ENCODE results near the gene AGBL1. TPM values are rescaled to one million over a fixed set of nuclear protein-coding genes. Genes with fewer than 3 reads are reported as not detected.

Gene AGBL1
- total RNA-seq, 2 donors from 2014 or later: not detected

GRCh38 chr15:86392874-86393273, 313.2 kb downstream of the AGBL1 start:
- no peak for TF ChIP-seq CTCF (IDR thresholded peaks at IDR 0.05)
- no peaks in the 10 kb centered on the region for H3K9me3 ChIP-seq
- no peaks in the 10 kb centered on the region for H3K4me1 ChIP-seq (ENCODE audit: control insufficient read depth in 1 of 2, low read depth in 2 of 2)
- ATAC-seq (ENCODE audit: insufficient number of reproducible peaks, low FRiP score, low read depth): no peak
- no peak for DNase-seq (ENCODE audit: low spot score)
- no peak overlapping the region for H3K4me3 ChIP-seq
- H3K27ac ChIP-seq: no peak overlapping the region
- H3K27me3 ChIP-seq (replicated peaks; ENCODE audit: insufficient read depth): no peaks in the 10 kb centered on the region
- H3K36me3 ChIP-seq: no peaks in the 10 kb centered on the region

GRCh38 chr15:86394866-86395265, 315.2 kb downstream of the AGBL1 start:
- H3K27ac ChIP-seq: no peak overlapping the region
- H3K4me1 ChIP-seq (ENCODE audit: control insufficient read depth in 1 of 2, low read depth in 2 of 2): no peaks in the 10 kb centered on the region
- no peak for DNase-seq (ENCODE audit: low spot score)
- ATAC-seq (ENCODE audit: insufficient number of reproducible peaks, low FRiP score, low read depth): no peak
- no peaks in the 10 kb centered on the region for H3K27me3 ChIP-seq (replicated peaks; ENCODE audit: insufficient read depth)
- H3K4me3 ChIP-seq: no peak overlapping the region
- TF ChIP-seq CTCF (IDR thresholded peaks at IDR 0.05): no peak
- H3K36me3 ChIP-seq: no peaks in the 10 kb centered on the region
- no peaks in the 10 kb centered on the region for H3K9me3 ChIP-seq

DNA sequence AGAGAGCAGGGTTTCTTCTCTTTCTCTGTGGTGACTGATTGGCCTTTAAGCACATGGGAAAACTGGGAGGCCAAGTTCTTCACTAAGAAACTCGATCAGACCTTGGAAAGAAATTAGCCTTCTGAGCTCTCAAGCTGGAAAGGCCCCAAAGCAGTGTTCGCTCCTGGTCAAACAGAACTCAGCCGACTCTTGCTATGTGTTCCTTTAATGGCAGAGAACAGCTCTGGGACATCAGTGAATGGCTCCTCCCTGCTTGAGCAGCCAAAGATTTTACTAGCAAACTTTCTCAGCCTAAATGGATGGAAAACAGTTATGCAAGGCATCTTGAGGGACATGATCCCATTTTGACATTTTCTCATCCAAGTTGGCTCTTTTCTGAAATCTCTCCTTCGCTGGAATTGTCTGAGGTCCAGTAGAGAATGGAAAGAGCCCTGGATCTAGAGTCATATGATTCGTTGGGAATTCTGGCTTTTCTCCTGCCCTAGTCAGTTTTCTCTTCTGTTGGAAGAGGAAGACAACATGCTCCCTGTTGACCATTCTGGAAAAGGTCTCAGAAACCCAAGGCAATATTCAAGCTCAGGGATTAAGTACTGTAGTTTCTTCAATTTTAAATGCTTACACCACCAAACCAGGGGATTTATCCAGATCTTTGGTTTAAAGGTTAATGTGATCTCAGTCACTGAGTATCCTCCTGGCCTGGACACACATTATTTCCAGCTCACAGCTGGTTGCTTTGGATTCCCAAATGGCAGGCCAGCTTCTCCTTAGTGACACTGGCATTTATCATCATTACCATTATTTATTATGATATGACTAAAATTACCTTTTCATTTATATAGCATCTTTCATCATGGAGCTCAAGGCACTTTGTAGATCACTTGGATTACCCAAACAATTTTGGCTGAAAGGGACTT, 319.6 kb downstream of the AGBL1 start:
- no peak overlapping the region for H3K27ac ChIP-seq
- H3K27me3 ChIP-seq (replicated peaks; ENCODE audit: insufficient read depth): no peaks in the 10 kb centered on the region
- H3K4me3 ChIP-seq: no peak overlapping the region
- no peak for TF ChIP-seq CTCF (IDR thresholded peaks at IDR 0.05)
- DNase-seq (ENCODE audit: low spot score) (no peak), ATAC-seq (ENCODE audit: insufficient number of reproducible peaks, low FRiP score, low read depth) (no peak)
- H3K9me3 ChIP-seq: no peaks in the 10 kb centered on the region
- no peaks in the 10 kb centered on the region for H3K36me3 ChIP-seq
- H3K4me1 ChIP-seq (ENCODE audit: control insufficient read depth in 1 of 2, low read depth in 2 of 2): no peaks in the 10 kb centered on the region

DNA sequence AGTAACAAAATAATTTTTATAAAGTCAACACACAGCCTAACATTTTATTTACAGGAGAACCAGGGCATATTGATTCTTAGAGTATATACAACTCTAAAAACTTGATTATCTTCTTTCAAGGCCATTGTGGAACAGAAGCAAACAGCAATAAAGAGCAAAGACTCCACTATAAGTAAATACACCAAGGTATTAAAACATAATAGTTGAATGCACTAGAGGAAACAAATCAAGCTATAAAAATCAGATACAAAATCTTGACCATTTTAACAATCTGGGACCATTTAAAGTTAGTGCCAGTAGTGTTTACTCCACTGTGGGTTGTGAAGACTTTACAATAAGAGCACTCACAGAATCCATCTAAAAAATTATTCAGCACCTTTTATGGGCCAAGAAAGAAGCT, 323.6 kb downstream of the AGBL1 start:
- DNase-seq (ENCODE audit: low spot score): no peak
- ATAC-seq (ENCODE audit: insufficient number of reproducible peaks, low FRiP score, low read depth): no peak
- Histone ChIP-seq H3K4me1 (ENCODE audit: control insufficient read depth in 1 of 2, low read depth in 2 of 2) (no peaks in the 10 kb centered on the region), H3K27ac (no peak overlapping the region), H3K4me3 (no peak overlapping the region), H3K27me3 (replicated peaks; ENCODE audit: insufficient read depth) (no peaks in the 10 kb centered on the region), H3K36me3 (no peaks in the 10 kb centered on the region), H3K9me3 (no peaks in the 10 kb centered on the region)
- no peak for TF ChIP-seq CTCF (IDR thresholded peaks at IDR 0.05)

DNA sequence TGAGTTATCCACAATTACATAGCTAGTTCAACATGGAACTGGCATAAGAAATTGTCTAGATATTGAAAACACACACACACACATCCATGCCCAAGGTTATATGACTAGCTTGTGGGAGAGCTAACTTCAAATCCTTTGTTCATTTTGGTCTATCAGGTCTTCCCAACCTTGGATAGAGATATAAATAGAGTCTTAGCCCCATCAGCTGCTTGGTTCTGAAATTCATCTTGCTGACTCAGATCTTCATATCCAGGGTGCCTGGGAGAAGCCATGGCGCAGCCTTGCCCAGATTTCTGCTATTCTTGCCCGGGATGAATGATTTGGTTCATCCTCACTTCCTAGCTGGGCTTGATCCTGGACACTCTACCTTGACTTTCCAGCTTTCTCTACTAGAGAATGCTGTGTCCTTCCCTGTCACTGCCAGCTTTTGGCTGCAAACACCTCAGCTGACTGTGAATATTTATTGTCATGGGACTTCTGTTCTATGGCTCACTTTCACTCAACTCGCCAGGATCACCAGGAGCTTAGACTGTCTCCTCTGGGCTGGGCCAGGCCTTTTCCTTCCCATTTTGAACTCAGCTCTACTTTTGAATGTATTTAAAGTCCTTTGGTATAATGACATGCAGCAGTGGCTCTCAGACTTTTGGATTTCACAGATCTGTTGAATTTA, 324.4 kb downstream of the AGBL1 start:
- TF ChIP-seq CTCF (IDR thresholded peaks at IDR 0.05): no peak
- Histone ChIP-seq H3K4me3 (no peak overlapping the region), H3K27me3 (replicated peaks; ENCODE audit: insufficient read depth) (no peaks in the 10 kb centered on the region), H3K27ac (no peak overlapping the region), H3K36me3 (no peaks in the 10 kb centered on the region), H3K4me1 (ENCODE audit: control insufficient read depth in 1 of 2, low read depth in 2 of 2) (no peaks in the 10 kb centered on the region), H3K9me3 (no peaks in the 10 kb centered on the region)
- DNase-seq (ENCODE audit: low spot score) (no peak), ATAC-seq (ENCODE audit: insufficient number of reproducible peaks, low FRiP score, low read depth) (no peak)

All from thoracic aorta (tissue), 2 donors.